Kidney tubule cell (primary cell): ENCODE data around the gene MTCL3.
A peak's percentile ranks its signal among the peaks of the same experiment; 100 is the strongest.

Experiments
- DNase-seq: peaks from one replicate; pipeline ENCODE4 v3.0.0-alpha.2; 2018; ENCODE audit warnings: low spot score

MTCL3 gene

DNA sequence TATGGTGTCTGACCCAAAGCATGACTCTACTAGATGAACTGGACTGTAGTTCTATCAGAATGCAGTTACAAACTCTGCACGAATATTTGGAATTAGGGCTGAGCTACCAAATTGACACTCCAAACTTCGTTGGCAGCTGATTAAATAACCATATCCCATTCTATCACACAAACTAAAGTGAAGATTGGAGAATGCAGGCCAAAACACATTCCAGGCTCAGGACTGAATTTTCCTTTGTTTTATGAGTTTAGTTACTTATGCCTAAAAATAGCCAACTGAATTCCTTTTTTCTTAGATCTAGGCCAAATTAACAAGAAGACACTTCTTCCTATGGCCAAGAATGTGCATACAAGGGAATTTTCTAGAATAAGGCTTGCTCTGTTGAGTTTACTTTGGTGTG, 50.2 kb downstream of the MTCL3 start:
- DNase-seq = no peak

- DNase-seq = no peak
Measured at GRCh38 chr6:127466416-127466815, 52.7 kb downstream of the MTCL3 start.

- DNase-seq = peak; percentile 72
Measured at GRCh38 chr6:127464881-127465459, 54.2 kb downstream of the MTCL3 start.

- DNase-seq = no peak
Measured at GRCh38 chr6:127464161-127464880, 54.8 kb downstream of the MTCL3 start.

DNA sequence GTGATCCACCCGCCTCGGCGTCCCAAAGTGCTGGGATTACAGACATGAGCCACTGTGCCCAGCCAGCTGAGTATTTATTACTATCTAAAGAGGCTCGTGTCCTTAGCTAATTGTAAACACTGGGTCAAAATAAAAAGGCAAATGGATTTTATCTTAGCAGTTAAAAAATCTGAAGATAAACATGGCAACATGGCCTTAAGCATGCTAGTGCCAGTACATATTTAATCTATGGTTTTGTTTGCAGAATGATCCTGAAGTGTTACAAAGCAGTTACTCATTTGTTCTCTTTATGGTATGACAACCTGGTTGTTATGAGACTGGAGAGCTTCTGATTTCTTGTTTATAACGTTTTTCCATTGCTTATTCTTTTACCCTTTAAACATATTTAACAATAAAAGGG, 56.1 kb downstream of the MTCL3 start:
- DNase-seq = no peak

- no peak for DNase-seq
Measured at GRCh38 chr6:127462376-127462775, 56.8 kb downstream of the MTCL3 start.

DNA sequence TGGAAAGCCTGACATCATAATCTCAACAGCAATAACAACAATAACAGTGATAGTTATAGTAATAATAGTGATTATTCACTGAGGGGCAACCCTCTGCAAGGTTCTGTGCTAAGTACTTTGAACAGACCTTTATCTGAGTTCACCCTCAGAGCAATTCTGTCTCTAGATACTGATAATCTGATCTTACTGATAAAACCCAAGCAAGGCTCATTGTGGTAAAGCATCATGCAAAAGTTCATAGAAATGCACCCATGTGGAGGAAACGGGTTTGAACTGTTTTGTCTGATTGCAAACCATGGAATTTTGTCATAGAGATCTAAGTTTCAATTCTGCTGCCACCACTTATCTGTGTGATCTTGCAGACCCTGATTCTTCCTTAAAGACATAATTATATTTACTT, 58.7 kb downstream of the MTCL3 start:
- DNase-seq = no peak

GRCh38 chr6:127459231-127459641, 59.9 kb downstream of the MTCL3 start, which contains the start of gene KIAA0408:
Gene KIAA0408, minus strand, starts transcription at chr6:127459389. Its CDS starts 5,408 bp downstream, at chr6:127453981.
- no peak for DNase-seq

DNA sequence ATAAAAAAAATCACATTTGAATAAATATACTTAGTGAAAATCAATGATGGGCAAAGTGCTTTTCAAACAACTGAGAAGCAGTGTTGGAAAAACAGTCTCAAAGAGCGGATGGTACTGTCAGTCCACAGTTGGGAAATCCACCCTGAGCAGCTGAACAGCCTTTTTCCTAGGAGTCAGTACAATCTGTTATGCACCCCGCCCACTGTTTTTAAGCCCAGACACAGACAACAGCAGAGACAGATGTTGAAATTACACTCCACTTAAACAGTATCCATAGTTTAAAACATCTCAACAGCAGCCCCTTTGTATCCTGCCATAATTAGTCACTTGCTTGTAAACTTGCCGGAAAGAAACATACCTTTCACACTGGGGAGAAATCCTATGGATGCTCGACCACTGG, 60.3 kb downstream of the MTCL3 start:
- no peak for DNase-seq

DNA sequence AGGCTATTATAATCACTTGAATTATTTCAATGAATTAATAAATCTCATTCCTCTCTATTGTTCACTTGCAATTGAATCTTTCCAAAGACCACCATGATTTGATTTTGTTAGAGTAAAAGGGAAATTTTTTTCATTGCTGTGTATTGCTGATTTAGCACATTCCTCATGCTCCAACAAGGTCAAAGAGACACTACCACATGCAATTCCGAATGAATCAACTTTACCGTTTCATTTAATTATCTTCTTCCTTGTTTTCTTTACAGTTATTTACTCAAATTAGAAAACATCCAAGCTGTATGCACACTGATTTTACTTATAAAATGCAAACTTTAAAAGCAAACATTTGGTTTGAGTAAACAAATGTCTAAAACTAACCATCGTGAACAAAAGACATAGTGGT, 60.9 kb downstream of the MTCL3 start:
- DNase-seq = no peak

DNA sequence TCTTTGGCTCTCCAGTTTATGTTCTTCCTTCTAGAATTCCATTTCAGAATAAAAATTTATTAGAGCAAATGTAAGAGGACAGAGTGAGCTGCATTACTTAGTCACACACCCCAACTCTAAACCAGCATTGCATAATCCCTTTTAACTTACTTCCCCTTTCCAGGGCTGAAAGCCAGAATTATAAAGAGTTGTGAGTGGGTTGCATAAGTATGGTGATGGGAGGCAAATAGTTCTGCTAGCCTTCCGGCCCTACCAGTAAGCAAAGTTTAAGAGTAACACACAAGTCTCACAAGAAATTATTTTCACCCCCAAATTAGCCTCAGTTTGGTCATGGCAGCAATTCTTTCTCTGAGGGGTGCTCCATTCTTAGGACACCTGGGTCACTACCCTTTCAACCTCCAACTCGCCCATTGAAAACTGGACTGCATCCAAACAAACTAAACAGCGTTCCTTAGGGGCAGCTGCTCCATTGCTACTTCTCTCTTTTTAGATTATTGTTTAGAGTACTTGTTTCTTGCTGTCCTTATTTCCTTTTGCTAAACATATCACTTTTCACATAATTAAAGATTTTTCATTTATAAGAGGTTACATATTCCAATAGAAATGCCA, 61.6 kb downstream of the MTCL3 start:
- no peak for DNase-seq

GRCh38 chr6:127456465-127456864, 62.7 kb downstream of the MTCL3 start:
- DNase-seq = no peak

GRCh38 chr6:127453845-127454619, 65.1 kb downstream of the MTCL3 start:
- no peak for DNase-seq

- no peak for DNase-seq
Measured at GRCh38 chr6:127452803-127453202, 66.3 kb downstream of the MTCL3 start.

DNA sequence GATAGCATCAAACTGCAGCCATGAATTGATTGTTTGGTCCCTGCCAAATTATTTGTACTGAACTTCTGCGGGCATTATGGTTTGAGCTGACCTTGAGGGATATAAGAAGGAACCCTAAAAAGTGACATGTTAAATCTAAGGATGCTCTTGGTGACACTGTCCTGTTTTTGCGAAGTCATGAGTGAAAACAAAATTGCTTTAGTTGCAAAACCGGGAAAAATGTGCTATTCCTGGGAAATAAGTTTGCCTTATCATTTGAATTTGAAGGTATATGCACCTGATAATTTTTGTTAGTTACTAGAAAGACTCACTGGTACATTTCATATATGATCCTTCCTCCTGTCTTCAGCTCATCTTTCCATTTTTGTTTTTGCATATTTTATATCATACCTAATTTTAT, 67.7 kb downstream of the MTCL3 start:
- no peak for DNase-seq

DNA sequence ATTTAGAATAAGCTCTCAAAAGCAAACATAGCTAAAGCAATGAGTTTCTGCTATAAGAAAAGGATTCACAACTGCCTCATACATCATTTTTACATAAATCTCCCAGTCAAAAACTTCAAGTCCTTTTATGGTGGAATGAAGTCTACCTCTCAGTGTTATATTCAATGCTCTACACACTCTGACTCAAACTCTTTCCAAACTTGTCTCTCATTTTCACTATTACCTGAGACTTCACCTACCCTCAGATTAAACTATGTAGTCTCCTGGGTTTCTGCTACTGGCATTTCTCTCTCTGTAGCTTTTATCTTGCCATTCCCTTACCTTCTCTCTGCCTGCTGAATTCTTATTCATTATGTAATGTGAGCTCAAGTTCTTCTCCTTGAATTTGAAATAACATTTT, 71.4 kb downstream of the MTCL3 start:
- no peak for DNase-seq

- DNase-seq = no peak
Measured at GRCh38 chr6:127446356-127446755, 72.8 kb downstream of the MTCL3 start.

DNA sequence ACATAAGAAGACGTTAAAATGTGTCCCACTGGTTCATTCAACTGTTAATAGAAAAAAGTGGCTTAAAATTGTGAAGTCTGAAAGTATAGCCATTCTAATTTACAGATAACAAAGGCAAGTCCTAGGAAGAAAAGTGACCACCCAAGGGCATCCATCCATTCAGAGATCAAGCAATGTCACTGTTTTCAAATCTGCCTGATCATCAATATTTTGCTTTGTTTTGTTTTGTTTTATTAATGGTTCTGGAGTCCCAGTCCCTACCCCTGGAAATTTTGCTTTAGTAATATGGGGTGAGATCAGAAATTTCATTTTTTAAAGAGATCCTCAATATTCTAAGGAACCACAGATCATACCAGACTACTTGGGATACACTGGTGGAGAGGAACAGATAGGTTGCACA, 77.3 kb downstream of the MTCL3 start:
- no peak for DNase-seq

- DNase-seq = no peak
Measured at GRCh38 chr6:127439718-127440117, 79.4 kb downstream of the MTCL3 start.

GRCh38 chr6:127436578-127437110, 82.5 kb downstream of the MTCL3 start:
- no peak for DNase-seq

DNA sequence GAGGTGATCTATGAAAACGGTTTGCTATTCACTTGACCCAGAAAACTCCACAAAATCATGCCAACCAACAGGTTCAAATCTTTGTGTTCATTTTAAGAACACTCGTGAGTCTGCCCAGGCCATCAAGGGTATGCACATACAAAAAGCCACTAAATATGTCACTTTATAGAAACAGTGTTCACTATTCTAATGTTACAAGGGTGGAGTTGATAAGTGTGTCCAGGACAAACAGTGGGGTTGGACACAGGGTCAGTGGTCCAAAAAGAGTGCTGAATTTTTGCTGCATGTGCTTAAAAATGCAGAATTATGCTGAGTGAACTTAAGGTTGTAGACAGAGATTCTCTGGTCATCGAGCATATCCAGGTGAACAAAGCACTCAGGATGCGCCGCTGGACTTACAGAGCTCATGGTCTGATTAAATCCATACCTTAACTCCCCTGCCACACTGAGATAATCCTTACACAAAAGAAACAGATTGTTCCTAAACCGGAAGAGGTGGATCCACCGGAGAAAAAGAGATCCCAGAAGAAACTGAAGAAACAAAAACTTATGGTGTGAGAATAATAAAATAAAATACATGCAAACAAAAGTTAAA, 83.4 kb downstream of the MTCL3 start:
- no peak for DNase-seq

GRCh38 chr6:127434651-127435050, 84.5 kb downstream of the MTCL3 start:
- DNase-seq = no peak
